HG02852 (cell line): Measurements from ENCODE around the gene NRTN.

Experiments
- ATAC-seq: cut with Tn5 transposase; IDR thresholded peaks from one replicate; pipeline ENCODE4 v1.9.1; 2021; ENCODE audit warnings: mild to moderate bottlenecking, moderate library complexity; ENCODE audit not compliant: unreplicated experiment

NRTN gene

GRCh38 chr19:5811117-5811516 is 6.2 kb downstream of the NRTN start:
- ATAC-seq = no peak

- no peak for ATAC-seq
Observed at GRCh38 chr19:5814123-5814851, 9.4 kb downstream of the NRTN start.

- ATAC-seq = no peak
Observed at GRCh38 chr19:5814852-5815246, 10.0 kb downstream of the NRTN start.

- ATAC-seq = no peak
Observed at GRCh38 chr19:5817218-5817617, 12.4 kb downstream of the NRTN start.

- ATAC-seq = no peak
Observed at GRCh38 chr19:5818594-5818993, 13.7 kb downstream of the NRTN start.

GRCh38 chr19:5820785-5821184 is 15.9 kb downstream of the NRTN start:
- no peak for ATAC-seq

- ATAC-seq = no peak
Observed at GRCh38 chr19:5821521-5822180, 16.8 kb downstream of the NRTN start.

GRCh38 chr19:5822181-5822844 is 17.4 kb downstream of the NRTN start:
- no peak for ATAC-seq

- ATAC-seq = no peak
Observed at GRCh38 chr19:5823579-5824281, 18.9 kb downstream of the NRTN start.

- ATAC-seq = no peak
Observed at GRCh38 chr19:5824751-5825150, 19.9 kb downstream of the NRTN start.

GRCh38 chr19:5825178-5825577 is 20.3 kb downstream of the NRTN start:
- no peak for ATAC-seq

GRCh38 chr19:5826531-5827341 is 21.9 kb downstream of the NRTN start:
- ATAC-seq = no peak

GRCh38 chr19:5827342-5827890 is 22.5 kb downstream of the NRTN start:
- ATAC-seq = no peak

GRCh38 chr19:5827891-5828660 is 23.2 kb downstream of the NRTN start:
- peak; percentile 58 for ATAC-seq

GRCh38 chr19:5828661-5829566 is 24.0 kb downstream of the NRTN start:
- no peak for ATAC-seq

- ATAC-seq = no peak
Observed at GRCh38 chr19:5829567-5830310, 24.9 kb downstream of the NRTN start.

- no peak for ATAC-seq
Observed at GRCh38 chr19:5831159-5831558, 26.3 kb downstream of the NRTN start.

GRCh38 chr19:5832061-5832460 is 27.2 kb downstream of the NRTN start:
- ATAC-seq = no peak
